HG02870 (cell line): ENCODE data around the gene MKNK2.

Experiments used
- ATAC-seq: cut with Tn5 transposase; IDR thresholded peaks from one replicate; pipeline ENCODE4 v1.9.1; 2021; ENCODE audit warnings: mild to moderate bottlenecking, moderate library complexity; ENCODE audit not compliant: unreplicated experiment

Gene MKNK2

DNA sequence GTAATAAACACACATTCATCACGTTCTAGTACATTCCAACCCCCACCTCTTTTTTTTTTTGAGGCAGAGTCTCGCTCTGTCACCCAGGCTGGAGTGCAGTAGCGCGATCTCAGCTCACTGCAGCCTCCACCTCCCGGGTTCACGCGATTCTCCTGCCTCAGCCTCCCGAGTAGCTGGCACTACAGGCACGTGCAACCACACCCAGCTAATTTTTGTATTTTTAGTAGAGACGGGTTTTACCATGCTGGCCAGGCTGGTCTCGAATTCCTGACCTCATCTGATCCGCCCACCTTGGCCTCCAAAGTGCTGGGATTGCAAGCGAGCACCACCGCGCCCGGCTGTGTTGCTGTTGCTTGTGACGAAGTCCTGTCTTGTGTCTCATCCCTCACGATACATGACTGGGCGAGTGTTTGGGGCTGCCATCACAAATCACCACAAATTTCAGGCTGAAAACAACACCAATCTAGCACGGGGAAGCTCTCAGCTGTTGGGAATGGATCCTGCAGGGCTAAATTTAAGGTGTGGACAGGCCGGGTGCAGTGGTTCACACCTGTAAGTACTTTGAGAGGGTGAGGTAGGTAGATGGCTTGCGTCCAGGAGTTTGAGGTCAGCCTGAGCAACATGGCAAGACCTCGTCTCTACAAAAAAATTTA lies 29.4 kb upstream of the MKNK2 start:
- no peak for ATAC-seq

GRCh38 chr19:2079865-2080301 lies 28.8 kb upstream of the MKNK2 start:
- ATAC-seq = no peak

DNA sequence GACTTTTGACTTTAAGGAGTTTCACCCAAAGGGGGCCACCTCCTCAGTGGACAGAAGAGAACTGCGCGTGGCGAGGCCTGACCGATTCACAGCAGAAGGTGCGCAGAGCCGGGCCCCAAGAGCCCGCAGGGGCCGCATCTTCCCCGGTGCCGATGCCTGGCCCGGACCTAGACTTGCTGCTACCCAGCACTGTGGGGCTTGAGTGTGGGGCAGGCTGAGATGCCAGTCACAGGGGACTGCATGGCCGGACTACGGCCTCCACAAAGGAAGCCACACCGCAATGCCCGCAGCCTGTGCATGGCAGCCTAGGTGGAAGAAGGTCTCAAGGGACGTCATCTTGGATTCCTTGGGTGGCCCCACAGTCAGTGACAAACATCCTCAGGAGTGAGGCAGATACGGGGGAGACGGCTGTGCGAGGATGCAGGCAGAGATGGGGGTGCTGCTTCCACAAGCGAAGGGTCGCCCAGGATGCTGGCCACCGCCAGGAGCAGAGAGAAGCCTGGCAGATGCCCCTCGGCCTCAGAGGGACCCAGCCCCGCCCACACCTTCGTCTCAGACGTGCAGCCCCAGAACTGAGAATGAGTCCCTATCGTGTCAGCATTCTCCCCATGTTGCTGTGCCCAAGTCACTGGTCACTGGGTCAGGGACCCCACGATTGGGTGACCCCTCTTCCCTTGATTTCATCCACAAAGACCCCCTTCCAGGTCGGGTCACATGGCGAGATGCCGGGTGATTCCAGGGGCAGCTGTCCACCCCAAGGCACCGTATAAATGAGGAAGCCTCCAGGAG lies 28.2 kb upstream of the MKNK2 start:
- ATAC-seq = no peak

- ATAC-seq = no peak
These were observed 27.0 kb upstream of the MKNK2 start for GRCh38 chr19:2077833-2078619.

DNA sequence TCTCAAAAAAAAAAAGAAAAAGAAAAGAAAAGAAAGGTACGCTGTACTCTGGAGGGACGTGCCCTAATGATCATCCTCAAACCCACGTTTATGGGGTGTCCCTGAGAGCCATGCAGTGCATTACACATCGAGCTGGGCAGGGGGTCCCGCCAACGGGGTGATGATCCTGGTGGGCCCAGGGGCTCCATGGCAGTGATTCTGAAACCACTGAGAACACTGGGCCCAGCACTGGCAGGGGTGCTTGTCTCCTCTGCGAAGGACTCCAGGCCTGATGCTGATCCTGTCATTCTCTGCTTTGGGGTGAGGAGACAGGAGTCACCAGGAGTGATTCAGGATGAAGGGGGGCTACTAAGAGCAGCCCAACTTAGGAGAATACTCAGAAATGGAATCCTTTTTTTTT lies 26.4 kb upstream of the MKNK2 start:
- no peak for ATAC-seq

DNA sequence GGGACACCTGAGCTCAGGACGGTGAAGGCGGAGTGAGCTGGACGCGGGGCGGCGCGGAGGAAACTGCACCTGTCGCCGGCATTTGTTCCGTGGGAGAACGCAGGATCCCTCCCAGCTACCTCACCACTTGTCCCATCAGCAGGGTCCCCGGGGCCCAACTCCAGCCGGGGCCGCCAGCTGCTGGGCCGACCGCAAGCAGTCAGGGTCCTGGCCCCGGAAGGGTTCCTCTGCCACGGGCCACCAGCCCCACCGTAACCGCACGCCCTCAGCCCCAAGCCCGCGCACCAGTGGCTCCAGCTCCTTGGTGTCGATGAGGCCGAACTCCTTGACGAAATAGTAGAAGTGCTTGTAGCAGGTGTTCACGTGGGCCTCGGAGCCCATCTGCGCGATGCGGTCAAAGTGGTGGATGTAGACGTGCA lies 25.5 kb upstream of the MKNK2 start:
- no peak for ATAC-seq

DNA sequence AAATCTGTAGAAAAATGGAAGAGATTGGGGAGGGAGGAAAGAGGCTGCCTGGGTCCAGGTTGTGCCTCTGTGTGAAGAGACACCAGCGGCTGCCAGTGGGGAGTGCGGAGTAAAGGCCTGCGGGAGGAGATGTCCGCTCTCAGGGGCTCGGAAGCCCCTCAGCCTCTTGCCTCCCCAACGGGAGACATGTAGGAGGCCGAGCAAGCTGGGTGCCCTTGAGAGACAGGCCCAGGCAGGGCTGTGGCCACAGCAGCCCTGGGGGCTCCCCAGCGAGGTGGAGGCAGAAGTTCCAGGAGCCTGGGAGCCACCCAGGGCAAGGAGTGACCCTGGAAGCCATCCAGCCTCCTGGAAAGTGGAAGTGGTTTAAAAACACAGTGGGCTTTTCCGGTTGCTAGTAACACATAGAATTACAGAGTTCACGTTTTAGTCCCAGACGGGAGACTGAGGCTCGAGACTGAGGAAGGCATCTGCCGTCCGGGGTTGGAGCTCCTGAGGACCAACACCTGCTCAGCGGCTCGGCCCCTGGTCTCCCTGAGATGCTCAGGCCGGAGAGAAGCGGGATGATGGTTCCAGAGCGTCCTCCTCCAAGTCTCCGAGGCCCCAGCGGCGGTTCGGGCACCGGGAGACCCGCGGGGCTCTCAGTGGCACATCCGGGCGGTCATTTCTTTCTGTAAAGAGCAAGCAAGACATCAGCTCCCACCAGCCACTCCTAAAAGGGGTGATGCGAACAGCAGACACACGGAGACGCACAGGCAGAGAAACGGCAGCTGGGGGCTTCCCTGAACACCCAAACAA lies 21.9 kb upstream of the MKNK2 start:
- ATAC-seq = no peak

GRCh38 chr19:2070986-2071673 lies 20.1 kb upstream of the MKNK2 start:
- no peak for ATAC-seq

DNA sequence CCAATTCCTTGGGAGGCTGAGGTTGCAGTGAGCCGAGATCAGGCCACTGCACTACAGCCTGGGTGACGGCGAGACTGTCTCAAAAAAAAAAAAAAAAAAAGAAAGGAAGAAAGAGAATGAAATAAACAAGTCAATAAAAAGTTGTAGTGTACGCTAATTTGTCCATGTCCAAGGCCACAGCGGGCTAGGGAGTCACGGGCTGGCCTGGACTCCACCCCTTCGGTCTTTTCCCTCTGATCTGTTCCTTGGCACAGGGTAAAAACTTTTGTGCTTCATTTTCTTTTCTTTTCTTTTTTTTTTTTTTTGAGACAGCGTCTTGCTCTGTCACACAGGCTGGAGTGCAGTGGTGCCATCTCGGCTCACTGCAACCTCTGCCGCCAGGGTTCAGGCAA lies 19.4 kb upstream of the MKNK2 start:
- no peak for ATAC-seq

DNA sequence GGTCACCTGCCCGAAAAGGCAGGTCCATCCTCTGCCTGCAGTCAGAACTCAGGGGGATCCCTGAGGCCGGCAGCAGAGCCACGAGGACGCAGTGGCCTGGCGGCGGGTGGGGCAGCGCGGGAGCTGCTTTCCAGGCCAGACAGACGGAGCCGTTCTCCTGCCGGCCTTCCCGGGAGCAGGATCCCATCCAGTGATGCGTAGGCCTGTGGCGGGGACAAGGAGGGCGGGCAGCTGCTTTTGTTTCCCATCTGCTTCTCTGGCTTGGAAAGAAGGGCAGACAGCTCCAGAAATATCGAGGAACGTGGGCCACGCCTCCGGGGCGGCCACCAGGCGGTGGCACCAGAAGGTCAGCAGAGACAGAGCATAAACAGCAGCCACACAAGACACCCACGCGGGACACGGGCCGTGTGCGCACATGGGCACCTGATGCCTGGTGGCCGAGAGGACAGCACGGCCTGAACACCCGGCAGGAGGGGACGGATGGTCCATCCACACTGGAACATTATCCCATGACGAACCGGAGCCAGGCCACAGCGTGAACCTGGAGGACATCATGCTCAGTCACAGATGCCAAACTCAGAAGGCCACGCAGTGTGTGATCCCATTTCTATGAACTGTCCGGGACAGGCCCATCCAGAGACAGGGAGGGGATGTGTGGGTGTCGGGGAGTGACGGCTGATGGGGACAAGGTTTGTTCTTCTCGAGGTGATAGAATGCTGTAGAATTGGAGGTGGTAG lies 13.9 kb upstream of the MKNK2 start:
- no peak for ATAC-seq

DNA sequence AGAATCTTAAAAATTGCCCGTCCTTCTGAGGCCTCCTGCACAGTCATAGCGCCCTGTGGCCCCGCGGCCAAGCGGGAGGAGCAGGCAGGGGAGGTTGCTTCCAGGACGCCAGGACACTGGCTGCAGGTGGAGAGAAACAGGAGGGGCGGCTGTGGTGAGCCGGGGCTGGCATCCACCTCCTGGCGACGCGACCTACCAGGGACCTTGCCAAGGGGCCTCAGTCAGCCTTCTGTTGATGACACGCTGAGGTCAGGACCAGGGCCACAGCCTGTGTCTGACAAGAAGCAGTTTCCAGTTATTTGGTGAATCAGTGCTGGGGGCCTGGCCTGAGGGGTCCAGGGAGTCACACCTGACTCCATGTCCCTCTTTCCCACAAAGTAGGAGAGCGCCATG lies 13.3 kb upstream of the MKNK2 start:
- no peak for ATAC-seq

- ATAC-seq = no peak
These were observed 12.8 kb upstream of the MKNK2 start for GRCh38 chr19:2063824-2064223.

GRCh38 chr19:2062770-2063169 lies 11.7 kb upstream of the MKNK2 start:
- ATAC-seq = no peak

- ATAC-seq = no peak
These were observed 11.3 kb upstream of the MKNK2 start for GRCh38 chr19:2062389-2062729.

- ATAC-seq = peak; percentile 79
These were observed 10.7 kb upstream of the MKNK2 start for GRCh38 chr19:2061495-2062388.

- ATAC-seq = peak; percentile 27
These were observed 9.9 kb upstream of the MKNK2 start for GRCh38 chr19:2060884-2061494.

GRCh38 chr19:2059422-2060201 lies 8.6 kb upstream of the MKNK2 start:
- no peak for ATAC-seq
